NCI-H526 treated with DMSO at 0.1 percent for 48 hours (cell line): ENCODE measurements around the gene MAGI2.

ENCODE experiments used
- DNase-seq: peaks from one replicate; lab custom pipeline; 2025; lab: John Stamatoyannopoulos, UW

The MAGI2 gene

DNA sequence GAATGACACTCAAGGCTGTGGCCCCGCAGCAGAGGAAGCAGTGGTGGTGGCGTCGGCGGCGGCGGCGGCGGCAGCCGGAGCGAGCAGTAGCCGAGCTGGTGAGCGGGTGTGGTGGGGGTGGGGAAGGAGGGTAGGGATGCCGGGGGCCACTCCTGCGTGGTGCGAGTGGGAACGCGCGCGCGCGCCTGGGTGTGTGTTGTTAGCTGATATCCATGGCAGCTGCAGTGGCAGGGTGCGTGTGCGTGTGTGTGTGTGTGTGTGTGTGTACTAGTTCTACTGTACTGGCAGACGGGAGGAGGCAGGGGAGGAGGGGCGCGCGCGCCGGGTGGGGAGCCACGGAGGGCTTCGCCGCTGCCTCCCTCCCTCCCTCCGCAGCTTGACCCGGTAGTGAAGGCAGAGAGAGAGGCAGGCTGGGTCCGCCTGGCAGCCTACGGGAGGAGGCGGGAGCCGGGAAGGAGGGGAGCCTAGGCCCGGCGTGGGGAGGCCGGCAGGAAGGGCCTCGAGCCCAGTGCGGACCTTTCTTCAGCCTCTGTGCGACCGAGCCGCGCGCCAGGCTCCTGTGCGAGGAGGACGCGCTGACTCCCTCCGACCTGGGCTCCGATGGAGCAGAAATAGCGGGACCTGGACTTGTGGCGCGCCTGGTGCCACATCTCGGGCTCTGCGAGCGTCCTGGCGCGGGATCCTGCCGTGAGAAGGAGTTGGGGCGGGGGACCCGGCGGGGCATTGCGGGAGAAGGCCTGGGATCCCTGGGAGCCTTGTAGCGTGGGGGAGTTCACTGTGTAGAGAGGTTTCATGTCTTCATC lies at the start of gene MAGI2:
TSS of gene MAGI2 (minus strand) at position 110 of the 803 bp plus-strand sequence. CDS start 347 bp downstream, outside the sequence.
- DNase-seq = peak; percentile 30

DNA sequence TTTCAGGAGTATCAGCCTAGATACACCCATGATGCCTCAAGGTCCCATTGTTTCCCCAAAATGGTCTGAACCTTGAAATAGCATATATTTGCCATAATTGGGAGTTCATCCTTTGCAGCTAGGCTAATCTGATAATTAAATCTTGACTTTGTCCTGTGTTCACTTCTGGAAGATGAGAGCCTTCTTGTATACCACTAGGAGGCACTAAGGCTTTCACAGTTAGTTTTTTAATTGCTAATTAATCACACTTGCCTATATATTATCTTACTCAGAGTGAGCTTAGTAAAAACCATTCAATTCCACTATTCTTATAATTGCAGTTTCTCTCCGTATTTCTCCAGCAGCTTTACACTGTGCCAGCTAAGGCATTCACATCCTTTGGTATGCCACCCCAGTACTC lies 48.7 kb upstream of the MAGI2 start:
- DNase-seq = peak; percentile 9

DNA sequence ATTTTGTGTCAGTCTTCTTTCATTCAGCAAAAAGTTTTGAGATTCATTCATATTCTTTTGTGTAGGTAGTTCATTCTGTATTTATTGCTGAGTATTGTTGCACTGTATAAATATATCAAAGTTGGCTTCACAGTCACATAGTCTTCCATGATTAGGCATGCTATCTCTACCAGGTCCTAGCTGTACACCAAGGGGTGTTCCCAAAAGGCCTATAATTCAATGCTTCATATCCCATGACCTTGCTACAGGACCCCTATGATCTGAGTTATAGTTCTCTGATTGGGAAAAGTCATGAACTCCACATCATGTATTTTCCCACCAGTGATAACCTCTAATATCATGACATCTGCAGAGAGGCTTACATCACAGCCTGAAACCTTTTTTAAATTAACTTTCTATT lies 47.3 kb upstream of the MAGI2 start:
- no peak for DNase-seq

DNA sequence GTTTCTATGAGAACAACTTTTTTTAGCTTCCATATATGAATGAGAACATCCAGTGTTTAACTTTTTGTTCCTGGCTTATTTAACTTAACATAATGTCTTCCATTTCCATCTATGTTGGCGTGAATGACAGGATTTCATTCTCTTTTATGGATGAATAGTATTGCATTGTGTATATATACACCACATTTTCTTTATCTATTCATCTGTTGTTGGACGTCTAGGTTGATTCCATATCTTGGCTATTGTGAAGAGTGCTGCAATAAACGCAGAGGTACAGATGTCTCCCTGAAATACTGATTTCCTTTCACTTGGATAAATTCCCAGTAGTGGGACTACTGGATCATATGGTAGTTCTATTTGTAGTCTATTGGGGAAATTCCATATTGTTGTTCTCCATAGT lies 44.3 kb upstream of the MAGI2 start:
- no peak for DNase-seq

DNA sequence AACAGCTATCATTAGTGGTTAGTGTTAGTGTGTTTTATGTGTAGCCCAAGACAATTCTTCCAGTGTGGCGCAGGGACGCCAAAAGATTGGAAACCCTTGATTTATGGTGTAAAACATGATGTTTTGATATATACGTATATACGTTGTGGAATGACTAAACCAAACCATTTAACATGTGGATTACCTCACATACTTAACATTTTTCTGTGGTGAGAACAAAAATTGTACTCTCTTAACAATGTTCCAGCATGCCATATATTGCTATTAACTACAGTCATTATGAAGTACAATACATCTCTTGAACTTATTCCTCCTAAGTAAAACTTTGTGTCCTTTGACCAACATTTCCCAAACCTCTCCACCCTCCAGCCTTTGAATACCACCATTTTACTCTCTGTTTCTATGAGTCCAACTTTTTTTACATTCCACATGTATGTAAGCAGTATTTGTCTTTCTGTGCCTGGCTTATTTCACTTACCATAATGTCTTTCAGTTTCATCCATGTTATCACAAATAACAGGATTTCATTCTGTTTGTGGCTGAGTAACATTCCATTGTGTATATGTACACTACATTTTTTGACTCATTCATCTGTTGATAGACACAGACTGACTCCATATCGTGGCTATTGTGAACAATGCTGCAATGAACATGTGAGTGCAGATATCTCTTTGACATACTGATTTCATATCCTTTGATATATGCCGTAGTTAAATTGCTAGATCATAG lies 42.2 kb upstream of the MAGI2 start:
- DNase-seq = no peak

DNA sequence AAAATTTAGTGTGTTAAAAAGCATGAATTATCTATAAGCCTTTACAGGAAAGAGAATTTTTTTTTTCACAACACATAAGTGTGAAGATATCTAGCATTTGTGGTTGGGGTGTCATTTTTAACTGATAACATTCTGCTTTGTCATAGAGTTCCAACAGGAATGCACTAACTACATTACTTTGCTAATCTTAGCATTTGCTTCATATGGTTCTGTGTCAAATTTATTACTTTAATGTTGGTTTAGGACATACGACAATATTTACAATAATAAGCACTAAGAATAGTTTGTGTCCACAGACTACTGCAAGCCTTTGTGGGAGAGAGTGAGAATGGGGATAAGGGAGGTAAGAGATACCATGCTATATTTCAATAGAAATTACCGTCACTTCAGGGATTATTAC lies 40.6 kb upstream of the MAGI2 start:
- no peak for DNase-seq

DNA sequence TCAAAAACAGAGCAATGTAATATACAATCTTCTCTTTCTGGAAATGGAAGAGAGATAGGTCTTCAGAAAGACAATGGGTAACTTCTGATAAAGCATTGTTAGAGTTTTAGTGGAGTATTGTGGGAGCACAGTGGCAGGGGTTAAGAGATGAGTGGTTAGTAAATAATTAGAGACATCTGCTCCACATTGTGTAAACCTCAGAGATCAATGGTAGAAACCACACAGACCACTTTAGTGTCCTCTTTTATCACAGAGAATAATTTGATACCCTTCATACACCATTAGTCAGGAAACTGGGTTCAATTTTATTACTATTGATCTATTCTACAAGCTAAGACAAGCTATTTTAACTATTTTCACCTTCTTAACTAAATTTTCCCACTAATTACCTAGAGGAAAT lies 35.9 kb upstream of the MAGI2 start:
- DNase-seq = no peak

DNA sequence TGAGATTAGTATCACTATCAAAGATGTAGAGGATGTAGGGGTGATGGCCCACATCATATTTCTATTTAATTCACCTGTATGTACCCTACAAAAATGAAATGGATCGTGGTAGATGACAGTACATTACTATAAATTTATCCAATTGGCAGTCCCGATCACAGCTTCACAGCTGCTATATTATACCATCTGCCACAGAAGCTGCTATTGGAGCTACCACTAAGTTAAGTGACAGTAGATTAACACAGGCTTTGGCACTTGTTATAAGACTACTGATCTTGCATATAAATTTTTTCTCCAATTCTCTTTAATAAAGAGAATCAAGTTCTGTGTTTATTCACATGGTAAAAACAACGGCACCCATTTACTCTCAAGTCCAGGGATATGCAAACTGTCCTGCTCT lies 24.9 kb upstream of the MAGI2 start:
- DNase-seq = no peak

DNA sequence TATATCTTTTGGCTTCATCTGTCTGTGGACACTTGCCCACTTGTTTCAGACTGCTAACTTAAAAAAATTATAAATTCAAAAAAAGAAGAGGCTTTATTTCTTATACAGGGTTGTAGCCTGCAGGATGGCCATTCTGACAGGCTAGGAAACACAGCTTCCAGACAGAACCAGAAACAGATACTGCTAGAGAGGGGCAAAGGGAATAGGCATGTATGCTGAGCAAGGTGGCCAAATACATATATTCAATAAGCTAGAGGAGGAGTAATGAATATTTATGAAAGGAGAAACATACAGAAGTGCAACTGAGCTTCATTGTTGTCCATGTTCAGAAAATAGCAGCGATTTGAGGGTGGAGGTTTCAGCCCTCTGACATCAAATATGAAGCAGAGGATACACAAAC lies 22.0 kb upstream of the MAGI2 start:
- no peak for DNase-seq

DNA sequence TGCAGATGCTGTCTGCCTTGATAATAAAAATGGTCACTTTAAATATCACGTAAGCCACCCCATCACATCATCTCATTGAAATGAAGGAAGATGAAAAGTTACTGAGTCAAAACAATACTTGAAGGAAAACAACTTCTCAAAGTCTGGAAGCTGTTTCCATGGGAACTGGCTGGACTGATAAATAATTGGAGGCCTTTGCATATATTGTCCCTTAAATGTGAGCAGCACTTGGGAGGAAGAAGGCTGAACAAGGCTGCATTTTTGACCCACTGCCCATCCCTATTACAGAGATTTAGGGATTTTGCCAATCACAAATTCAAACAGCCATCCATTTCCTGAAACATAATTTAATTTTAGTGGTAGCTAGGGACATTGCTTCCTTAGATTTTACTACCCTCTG lies 18.2 kb upstream of the MAGI2 start:
- DNase-seq = no peak

DNA sequence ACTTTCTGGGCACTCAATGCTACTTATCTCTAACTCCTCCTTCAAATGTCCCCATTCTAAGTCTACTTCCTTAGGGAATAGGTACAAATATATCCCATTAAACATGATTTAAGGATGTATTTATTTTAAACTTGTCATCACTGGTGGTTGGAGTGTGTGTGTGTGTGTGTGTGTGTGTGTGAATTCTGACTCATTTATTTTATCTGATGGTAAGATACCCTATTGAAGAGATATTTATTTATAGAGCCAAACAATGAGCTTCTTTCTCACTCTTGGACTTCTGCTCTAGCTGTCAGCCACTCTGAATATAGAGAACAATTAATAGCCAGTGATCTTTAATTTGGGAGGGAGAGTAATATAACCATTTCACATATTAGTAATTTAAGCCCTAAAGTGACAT lies 17.8 kb upstream of the MAGI2 start:
- DNase-seq = no peak

DNA sequence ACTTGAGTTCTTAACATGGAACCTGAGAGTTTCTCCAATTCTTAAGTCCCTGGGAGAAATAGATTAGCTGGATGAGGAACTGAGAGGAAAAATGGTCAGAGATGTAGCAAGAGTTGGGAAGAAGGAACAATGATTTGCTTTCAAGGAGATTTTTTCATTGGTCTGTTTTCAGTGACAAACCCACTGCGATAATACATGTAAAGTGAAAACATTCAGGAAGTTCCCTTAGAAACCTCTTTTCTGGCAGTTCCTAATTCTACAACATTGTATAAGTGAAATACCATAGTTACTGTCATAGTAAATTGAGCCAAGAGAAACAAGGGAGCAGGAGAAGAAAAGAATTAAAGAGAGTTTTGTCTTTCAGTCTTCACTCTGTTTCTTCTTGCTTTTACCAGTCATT lies 12.1 kb upstream of the MAGI2 start:
- DNase-seq = no peak

DNA sequence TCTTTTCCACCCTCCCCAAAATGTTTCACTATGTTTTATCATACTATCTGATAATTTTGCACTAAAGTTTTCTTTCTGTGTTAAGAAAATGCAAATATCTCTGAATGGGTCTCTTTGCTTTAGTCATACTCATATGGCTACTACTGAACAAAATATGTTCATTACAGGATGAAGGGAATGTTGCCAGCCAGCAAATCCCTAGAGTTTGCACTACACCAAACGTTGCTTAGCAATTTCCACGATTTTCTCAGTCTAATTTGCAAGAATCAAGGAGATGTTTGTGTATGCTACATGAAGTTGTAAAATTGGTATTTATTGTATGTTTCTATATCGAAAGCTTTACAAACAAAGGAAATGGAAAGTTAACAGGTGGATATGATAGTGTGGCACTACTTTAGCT lies 10.6 kb upstream of the MAGI2 start:
- no peak for DNase-seq

DNA sequence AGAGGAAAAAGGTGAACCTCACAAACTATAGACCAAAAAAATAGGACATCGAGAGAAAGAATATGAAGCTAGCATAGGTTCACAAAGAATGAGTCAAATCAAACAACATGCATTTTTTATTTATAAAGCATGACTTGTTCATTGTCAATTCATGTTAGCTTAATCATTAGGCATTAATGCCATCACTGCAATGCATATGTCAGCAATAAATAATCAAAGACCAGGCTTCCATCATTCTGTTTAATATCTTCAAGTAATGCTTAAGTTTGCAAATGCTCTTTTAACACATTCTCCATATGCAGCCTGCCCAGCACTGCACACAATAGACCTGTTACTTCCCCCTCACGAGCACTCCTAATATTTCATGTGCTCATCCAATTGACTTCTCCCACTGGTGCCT lies 8.9 kb upstream of the MAGI2 start:
- DNase-seq = no peak

DNA sequence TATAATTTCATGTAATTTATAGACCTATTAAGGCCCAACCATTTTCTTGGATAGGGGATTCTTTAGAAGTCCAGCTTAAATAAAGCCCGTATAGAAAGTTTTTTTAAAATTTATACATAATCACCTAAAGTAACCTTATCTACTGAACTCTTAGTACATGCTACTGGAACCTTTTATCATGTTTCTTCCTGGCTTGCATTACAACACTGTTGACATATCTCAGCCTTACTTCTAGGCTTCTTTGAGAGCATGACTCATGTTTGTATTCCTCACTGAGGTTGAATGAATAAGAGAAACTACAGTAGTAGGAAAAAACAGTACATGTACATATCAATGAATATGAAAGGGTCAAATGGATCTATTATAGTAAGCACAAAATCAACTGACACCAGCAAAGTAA lies 8.2 kb upstream of the MAGI2 start:
- DNase-seq = no peak

DNA sequence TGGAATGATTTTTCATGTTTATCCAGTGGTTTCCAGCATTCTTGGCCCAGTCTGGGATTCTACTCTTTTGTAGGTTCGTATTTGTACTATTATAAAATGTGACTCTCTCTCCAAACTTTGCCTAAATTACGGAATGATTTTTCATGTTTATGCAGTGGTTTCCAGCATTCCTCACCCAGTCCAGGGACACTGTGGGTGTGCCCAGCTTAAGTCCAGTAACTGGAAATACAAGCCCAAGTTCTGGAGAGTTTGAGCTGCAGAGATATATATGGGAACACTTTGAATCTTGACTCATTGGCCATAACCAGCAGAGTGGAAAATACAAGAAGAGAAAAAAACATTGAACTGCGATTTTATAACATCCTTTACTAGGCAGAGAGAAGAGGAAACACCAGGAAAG lies 5.9 kb upstream of the MAGI2 start:
- DNase-seq = no peak

DNA sequence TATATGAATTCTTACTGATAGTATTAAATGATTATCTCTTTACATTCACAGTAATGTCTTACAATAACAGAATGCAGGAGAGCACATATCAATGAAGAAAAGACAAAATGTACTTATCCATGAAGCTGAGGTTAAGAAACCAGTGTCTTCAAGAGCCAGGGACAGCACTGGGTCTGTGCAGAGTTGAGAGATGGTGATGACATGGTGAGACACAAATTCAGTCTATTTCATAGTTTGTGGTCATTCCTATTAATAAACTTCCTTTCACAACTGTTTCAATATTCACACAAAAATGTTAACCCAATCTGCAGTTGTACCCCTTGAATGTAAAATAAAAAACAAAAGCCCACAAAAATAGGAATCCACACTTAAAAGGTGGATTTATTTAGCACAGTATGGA lies 5.3 kb upstream of the MAGI2 start:
- DNase-seq = no peak

DNA sequence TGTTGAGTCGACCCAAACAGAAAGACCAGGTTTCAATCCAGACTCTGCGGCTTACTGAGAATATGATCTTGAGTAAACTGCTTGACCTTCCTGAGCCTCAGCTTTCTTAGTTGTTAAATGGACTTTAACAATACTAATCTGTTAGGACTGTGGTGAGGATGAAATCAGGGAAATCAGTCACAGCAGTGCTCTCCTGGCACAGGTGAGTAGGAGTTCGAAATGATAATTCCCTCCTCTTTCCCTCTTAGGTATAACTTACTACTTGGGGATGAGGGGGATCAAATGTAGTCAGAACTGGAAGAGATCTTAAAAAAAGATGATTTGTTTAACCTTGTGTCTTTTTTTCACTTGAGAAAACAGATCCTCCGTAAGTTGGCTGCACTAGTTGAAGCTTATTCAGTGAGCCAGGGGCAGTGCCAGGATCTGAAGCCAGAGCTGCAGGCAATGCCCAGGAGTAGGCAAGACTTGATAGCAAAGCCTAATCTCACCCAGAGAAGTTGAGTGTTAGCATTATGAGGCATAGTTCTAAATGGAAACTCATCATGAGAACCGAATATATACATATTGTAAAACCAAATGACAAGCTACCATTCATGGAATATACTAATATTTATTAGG lies 1.8 kb upstream of the MAGI2 start:
- no peak for DNase-seq

DNA sequence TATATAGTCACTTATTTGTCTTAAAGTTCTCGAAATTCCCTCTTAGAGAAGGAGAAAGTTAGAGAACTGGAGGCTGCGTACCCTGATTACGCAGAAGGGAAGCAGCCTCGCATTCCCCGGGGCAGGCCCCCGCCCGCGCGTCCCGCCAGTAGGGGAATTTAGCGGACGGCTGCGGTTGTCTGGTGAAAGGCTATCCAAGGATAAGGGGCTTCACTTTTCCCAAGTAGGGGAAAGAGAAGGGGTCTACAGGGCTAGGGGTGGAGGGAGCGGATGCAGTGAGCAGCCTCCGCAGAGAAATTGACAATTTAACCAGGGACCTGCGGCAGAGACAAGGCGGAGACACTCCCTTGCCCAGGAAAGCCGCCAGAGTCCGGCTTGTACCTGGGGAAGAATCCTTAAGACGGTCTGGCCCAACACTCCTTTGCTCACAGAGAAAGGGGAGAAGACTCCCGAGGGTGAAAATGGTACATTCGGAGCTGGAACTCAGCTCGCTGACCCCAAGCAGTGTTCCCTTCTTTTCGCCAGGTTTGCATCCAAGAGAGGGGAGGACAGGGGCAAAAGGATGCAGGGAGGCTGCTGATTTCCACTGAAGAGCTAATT lies 994 bp upstream of the MAGI2 start:
- no peak for DNase-seq

DNA sequence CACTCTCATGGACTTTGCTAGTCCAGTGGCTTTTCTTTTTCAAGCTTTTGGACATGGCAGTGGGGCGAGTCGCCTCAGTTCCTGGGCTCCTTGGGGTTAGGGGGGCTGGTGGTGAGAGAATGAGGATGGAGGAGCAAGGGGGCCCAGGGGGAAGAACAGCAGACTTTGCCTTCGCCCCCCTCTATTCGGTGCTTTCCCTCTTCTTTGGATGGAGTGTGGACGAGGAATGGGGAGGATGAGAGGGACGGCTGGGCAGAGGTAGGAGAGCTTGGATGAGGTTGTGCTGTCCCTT lies 255 bp downstream of the MAGI2 start:
- DNase-seq = no peak

DNA sequence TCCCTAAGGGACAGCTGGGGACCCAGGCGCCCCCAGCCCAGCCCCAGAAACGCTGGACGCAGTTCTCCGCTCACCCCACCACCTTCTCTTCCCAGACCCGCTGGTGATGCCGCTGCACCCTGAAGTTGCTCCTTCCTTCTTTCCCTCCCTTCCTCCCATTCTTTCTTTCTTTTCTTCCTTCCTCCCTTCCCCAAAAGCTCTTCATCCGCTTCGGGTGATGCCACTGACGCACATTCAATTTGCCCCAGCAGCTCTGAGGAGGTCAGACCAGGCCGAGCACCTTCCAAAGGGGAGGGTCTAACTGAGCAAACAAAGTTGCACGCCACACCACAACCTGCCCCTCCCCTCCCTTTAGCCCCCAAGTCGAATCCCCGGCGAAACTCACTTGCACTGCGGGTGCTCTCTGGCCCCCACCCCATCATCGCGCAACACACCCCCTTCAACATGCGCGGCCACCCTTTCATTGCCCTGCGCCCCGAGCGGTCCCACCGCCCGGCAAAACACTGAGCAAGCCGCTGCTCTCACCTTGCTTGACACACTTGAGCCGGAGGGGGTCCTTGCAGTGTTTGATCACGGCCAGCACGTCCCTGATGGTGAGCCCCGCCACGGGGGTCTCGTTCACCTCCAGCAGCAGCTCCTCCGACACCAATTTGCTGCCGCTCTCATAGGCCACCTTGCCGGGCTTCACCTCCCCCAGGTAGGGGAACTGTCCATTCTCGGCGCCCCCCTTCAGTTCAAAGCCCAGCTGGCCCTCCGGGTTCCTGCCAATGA lies 787 bp downstream of the MAGI2 start:
- DNase-seq = no peak

DNA sequence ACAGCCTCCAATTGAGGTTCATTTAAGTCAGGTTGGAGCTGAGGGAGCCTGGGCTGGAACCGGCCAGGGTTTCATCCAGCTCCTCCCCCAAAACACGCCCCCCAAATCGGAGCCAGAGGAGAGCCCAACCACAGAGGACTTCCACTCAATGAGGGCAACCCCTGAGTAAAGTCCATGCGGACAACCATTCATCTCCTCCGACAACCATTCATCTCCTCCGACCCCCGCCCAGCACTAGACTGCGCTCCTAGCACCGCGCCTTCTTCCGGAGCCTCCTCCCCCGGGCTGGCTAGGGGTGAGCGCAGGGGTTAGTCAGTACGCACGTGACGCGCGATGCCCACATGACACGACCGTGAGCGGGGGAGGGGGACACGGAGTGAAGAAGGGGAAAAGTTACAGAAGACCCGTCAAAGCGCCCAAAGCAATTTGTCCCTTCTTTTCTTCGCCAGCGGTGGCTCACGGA lies 1.4 kb downstream of the MAGI2 start:
- peak; percentile 19 for DNase-seq
